GM10248 (cell line): ENCODE data around the gene SV2C.

Experiments
- CTCF ChIA-PET: fragments of 300-600 bp; sonication (Branson Sonifier 250); formaldehyde crosslinking; extraction: SDS; loops from one replicate; lab custom pipeline; 2021; ENCODE audit warnings: antibody characterized with exemption; lab: Yijun Ruan, JAX
- POLR2A ChIA-PET: fragments of 350-650 bp; sonication (Branson Sonifier 250); formaldehyde crosslinking; extraction: SDS; loops from one replicate; lab custom pipeline; 2020; ENCODE audit warnings: antibody characterized with exemption; lab: Yijun Ruan, JAX
- DNase-seq: peaks from one replicate; pipeline ENCODE4 v3.0.0; 2012; ENCODE audit errors: extremely low spot score
- TF ChIP-seq, protein P1 (sequence below): IDR thresholded peaks from 2 replicates; pipeline ENCODE4 v1.5.1; 2012; ENCODE audit warnings: mild to moderate bottlenecking, low read depth; ENCODE audit errors: extremely low read depth, missing control alignments, control extremely low read depth

SV2C gene

GRCh38 chr5:76165711-76166374 lies 82.7 kb downstream of the SV2C start:
- no peak for DNase-seq
- ChIA-PET CTCF (interaction anchor here (0.9 to 3.3 kb wide), 5 partner anchors 10 to 26 kb away, joined by 3 to 45 read pairs (median 11); no protein-coding TSS in a partner anchor), POLR2A (no interaction called here)
- TF ChIP-seq, protein P1, sequence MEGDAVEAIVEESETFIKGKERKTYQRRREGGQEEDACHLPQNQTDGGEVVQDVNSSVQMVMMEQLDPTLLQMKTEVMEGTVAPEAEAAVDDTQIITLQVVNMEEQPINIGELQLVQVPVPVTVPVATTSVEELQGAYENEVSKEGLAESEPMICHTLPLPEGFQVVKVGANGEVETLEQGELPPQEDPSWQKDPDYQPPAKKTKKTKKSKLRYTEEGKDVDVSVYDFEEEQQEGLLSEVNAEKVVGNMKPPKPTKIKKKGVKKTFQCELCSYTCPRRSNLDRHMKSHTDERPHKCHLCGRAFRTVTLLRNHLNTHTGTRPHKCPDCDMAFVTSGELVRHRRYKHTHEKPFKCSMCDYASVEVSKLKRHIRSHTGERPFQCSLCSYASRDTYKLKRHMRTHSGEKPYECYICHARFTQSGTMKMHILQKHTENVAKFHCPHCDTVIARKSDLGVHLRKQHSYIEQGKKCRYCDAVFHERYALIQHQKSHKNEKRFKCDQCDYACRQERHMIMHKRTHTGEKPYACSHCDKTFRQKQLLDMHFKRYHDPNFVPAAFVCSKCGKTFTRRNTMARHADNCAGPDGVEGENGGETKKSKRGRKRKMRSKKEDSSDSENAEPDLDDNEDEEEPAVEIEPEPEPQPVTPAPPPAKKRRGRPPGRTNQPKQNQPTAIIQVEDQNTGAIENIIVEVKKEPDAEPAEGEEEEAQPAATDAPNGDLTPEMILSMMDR = no peak

- CTCF ChIA-PET = interaction anchor here (0.8 to 3.3 kb wide), 10 partner anchors 9 to 277 kb away, joined by 3 to 45 read pairs (median 3); no protein-coding TSS in a partner anchor
- TF ChIP-seq, protein P1 = no peak
- POLR2A ChIA-PET = no interaction called here
- no peak for DNase-seq
Observed at GRCh38 chr5:76166886-76167576, 83.8 kb downstream of the SV2C start.

- TF ChIP-seq, protein P1 = no peak
- DNase-seq = no peak
- POLR2A ChIA-PET = no interaction called here
- CTCF ChIA-PET = interaction anchor here (0.8 to 0.9 kb wide), 2 partner anchors 8 to 60 kb away, joined by 3 to 4 read pairs; no protein-coding TSS in a partner anchor
Observed at GRCh38 chr5:76169146-76169905, 86.1 kb downstream of the SV2C start.

- POLR2A ChIA-PET = no interaction called here
- TF ChIP-seq, protein P1 = no peak
- DNase-seq = no peak
- CTCF ChIA-PET = interaction anchor here (1.1 to 3.4 kb wide), 19 partner anchors 8 to 1044 kb away, joined by 3 to 45 read pairs (median 7); partner anchors contain the start of gene ANKRD31
Observed at GRCh38 chr5:76174101-76174500, 90.9 kb downstream of the SV2C start.

GRCh38 chr5:76175051-76175666 lies 92.0 kb downstream of the SV2C start:
- TF ChIP-seq, protein P1 = peak; percentile 75
- DNase-seq = peak; percentile 79
- ChIA-PET POLR2A (no interaction called here), CTCF (interaction anchor here (0.6 to 3.4 kb wide), 58 partner anchors 9 to 1045 kb away, joined by 3 to 45 read pairs (median 5); partner anchors contain the start of gene ANKRD31)
